T47D (cell line): ENCODE measurements around the gene ELK4.
A peak's percentile ranks its signal among the peaks of the same experiment; 100 is the strongest.

ENCODE experiments used
- DNase-seq, 2 experiments: peaks; one replicate each; pipeline versions ENCODE4 v3.0.0 to v3.0.0-alpha.2; 2011 to 2012; ENCODE audit warnings: low read depth in 1 of 2, low spot score in 1 of 2
- JUND ChIP-seq: IDR thresholded peaks from 2 replicates; pipeline ENCODE4 v1.6.1; 2012; ENCODE audit warnings: low read depth
- in situ Hi-C: cut with HindIII; loops from 2 replicates; pipeline ENCODE4 v1.10.0; 2016; ENCODE audit warnings: low sequenced_read_pairs, low pct_unique_long_range_greater_than_20kb

ELK4 gene, protein sequence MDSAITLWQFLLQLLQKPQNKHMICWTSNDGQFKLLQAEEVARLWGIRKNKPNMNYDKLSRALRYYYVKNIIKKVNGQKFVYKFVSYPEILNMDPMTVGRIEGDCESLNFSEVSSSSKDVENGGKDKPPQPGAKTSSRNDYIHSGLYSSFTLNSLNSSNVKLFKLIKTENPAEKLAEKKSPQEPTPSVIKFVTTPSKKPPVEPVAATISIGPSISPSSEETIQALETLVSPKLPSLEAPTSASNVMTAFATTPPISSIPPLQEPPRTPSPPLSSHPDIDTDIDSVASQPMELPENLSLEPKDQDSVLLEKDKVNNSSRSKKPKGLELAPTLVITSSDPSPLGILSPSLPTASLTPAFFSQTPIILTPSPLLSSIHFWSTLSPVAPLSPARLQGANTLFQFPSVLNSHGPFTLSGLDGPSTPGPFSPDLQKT

DNA sequence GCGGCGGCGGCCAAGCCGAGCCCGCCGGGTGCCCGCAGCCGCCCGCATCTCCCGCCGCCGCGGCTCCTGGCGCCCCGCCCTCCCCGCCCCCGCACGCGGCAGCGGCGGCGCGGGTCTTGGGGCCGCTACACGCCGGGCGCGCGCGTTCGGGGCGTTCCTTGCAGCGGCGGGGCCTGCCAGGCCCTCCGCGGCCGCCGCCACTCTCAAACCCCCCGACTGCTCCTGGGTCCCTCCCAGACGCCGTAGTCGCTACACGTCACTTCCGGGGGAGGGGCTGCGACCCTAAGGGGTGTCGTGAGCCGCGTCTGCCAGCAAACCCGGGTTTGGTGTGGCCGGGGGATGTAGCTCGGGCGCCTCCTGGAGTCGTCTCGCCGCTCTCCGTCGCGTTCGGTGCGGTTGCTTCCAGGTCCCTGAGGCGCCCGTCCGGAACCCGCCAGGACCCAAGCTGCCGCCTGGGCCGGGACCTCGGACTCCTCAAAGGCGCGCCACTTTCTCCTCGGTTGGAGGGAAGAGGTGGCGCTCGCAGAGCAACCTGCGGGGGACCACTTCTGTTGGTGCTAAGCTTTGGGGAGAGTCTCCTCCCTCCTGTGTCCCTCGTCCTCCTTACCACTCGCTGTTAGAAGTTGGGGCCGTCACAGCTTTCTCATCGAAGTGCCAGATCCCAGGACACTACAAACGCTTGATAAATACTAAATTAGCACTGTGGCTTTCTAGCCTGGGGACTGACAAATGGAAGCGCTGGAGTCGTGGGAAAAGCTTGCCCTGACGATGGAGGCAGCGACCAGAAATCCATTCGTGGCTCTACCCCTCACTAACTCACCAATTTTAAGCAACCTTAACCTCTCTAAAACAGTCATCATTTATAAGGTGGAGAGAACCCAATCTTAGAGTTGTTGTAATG, at the start of gene ELK4:
ELK4 (minus strand) TSS at position 244 of the 901 bp plus-strand sequence. CDS start 8,129 bp downstream, outside the sequence.
- TF ChIP-seq JUND: no peak

GRCh38 chr1:205681364-205681763, 49.6 kb upstream of the ELK4 start:
- TF ChIP-seq JUND: no peak
- in situ Hi-C loops: no loop called here
- DNase-seq: peak in 1 of 2 experiments; percentile 30

More for the DNA sequence above, at the start of gene ELK4:
- peak; percentile 97 to 99 for DNase-seq
- in situ Hi-C loops: no loop called here

GRCh38 chr1:205680073-205680851, 48.5 kb upstream of the ELK4 start, which contains the start of gene SLC45A3:
SLC45A3 (minus strand) TSS chr1:205680509; CDS start chr1:205664656, 15,853 bp downstream.
- no peak for TF ChIP-seq JUND
- DNase-seq: peak; percentile 52 to 72
- in situ Hi-C loops: no loop called here

DNA sequence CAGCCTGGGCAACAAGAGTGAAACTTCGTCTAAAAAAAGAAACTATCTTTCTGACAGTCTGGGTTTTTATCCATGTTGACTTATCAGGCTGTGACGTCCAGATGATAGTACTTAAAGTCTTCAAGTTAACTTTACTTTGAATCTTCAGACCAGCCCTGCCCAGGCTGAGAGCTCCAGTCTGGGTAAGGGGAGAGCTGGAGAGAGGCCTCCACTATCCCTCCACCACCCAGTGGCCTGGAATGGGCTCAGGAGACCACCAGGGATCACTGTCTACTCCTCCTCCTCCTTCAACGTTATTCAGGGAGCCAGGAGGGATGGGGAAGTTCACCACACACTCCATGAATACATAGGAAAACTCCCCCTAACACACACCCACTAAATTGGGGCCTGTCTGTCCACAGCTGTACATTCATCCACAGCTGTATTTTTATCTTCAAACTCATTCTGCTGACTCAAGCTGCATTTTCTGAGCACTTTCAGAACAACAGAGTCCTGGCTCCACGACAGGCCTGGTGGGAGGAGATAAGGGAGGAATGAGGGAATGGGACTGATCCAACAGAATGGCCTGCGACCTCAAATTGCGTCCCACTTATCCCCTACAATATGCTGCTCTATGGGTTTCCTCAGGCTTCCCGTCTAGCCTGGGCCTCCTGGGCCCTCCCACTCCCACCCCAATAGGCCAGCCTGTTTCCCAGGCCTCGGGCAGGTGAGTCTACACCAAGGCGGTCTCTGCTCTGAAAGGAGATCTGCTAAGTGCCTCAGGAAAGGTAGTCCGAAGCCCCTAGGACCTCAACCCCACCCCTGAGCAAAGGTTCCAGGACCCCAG, 46.7 kb upstream of the ELK4 start:
- in situ Hi-C loops: no loop called here
- TF ChIP-seq JUND: no peak
- no peak for DNase-seq

- in situ Hi-C loops: no loop called here
- TF ChIP-seq JUND: no peak
- no peak for DNase-seq
Measured at GRCh38 chr1:205677167-205677566, 45.4 kb upstream of the ELK4 start.

GRCh38 chr1:205676597-205676996, 44.8 kb upstream of the ELK4 start:
- in situ Hi-C loops: no loop called here
- DNase-seq: no peak
- TF ChIP-seq JUND: no peak

- no peak for DNase-seq
- no peak for TF ChIP-seq JUND
- in situ Hi-C loops: no loop called here
Measured at GRCh38 chr1:205676002-205676401, 44.2 kb upstream of the ELK4 start.

DNA sequence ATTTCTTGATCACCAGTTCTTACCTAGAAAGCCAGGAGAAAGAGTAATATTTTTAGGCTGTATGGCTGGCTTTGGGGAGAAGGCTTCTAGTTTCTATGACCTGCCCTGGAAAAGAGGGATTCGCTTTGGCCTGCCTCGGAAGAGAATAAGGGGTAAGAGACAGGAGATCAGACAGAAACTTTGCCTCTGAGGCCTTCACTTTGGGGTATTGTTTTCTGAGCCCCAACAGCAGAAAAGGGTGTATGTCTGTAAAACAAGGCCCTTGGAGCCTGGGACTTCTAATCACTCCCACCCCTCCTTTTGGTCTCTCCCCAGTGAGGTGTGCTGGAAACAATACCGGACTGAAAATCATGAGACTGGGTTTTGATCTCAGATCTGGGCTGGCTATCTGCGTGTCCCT, 43.4 kb upstream of the ELK4 start:
- no peak for DNase-seq
- in situ Hi-C loops: no loop called here
- no peak for TF ChIP-seq JUND

- in situ Hi-C loops: no loop called here
- no peak for TF ChIP-seq JUND
- no peak for DNase-seq
Measured at GRCh38 chr1:205672970-205673369, 41.2 kb upstream of the ELK4 start.

DNA sequence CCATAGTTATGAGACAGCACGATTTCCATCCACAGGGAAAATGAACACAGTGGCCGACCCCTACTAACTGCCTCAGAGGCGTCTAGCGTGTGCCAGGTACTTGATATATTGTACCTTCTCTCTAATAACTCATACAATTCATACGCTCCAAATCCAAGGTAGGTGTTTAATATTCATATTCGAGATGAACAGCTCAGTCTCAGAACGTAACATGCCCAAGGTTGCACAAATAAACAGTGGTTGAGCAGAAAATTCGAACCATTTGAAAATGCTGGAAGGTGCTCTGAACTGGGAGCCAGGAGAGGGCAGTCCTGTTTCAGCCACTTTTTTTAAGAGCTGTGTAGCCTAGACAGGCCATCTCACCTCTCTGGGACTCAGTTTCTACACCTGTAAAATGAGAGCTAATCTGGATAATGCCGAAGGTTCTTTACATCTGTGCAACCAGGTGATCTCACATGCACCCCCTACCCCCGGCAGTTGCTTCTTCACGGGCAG, 40.6 kb upstream of the ELK4 start:
- in situ Hi-C loops: no loop called here
- TF ChIP-seq JUND: no peak
- peak in 1 of 2 experiments; percentile 41 for DNase-seq
